Measurements from ENCODE around the gene RLBP1. TPM values are rescaled to one million over a fixed set of nuclear protein-coding genes. Genes with fewer than 3 reads are reported as not detected.

The RLBP1 gene
- total and polyA plus RNA-seq, 9 of the 15 experiments (the other 6 are each of a cell fraction or from before 2014, with no cell fraction given), result 0.05 TPM; not detected in 8

Other genes with a start within 250 kb of the RLBP1 start
- gene ABHD2, start 133.1 kb downstream of the RLBP1 start, total RNA-seq (2014; rRNA removed), result 33.0 and 57.6 TPM in 2 replicates
- 41.4 and 47.5 TPM in 2 replicates for gene ABHD2, start 133.1 kb downstream of the RLBP1 start, total RNA-seq (2014; rRNA removed; fragmentation: Illumina TruSeq; extraction: Trizol)
- 48.9 and 49.2 TPM in 2 replicates for gene ABHD2, start 133.1 kb downstream of the RLBP1 start, total RNA-seq (2015; rRNA removed; fragmentation: Illumina TruSeq; extraction: Trizol)
- 80.9 and 99.8 TPM in 2 replicates for gene ABHD2, start 133.1 kb downstream of the RLBP1 start, total RNA-seq (2021)
- 54.0 and 74.7 TPM in 2 replicates for gene ABHD2, start 133.1 kb downstream of the RLBP1 start, polyA plus RNA-seq (2011; rRNA removed)
- 76.3 and 78.6 TPM in 2 replicates for gene ABHD2, start 133.1 kb downstream of the RLBP1 start, polyA plus RNA-seq (2014; fragmentation: Illumina TruSeq; extraction: Trizol)
- gene ABHD2, start 133.1 kb downstream of the RLBP1 start, polyA plus RNA-seq (2014; fragmentation: Nextera tagmentation; extraction: Ambion mirVana), result 10 to 100 TPM; 16.9 to 18.1 TPM
- gene ABHD2, start 133.1 kb downstream of the RLBP1 start, polyA plus RNA-seq (2014; rRNA removed), result 30.4 and 34.5 TPM in 2 replicates
- gene FANCI, start 22.4 kb upstream of the RLBP1 start, total RNA-seq (2014; rRNA removed), result 72.1 and 75.0 TPM in 2 replicates
- 148 and 174 TPM in 2 replicates for gene FANCI, start 22.4 kb upstream of the RLBP1 start, total RNA-seq (2014; rRNA removed; fragmentation: Illumina TruSeq; extraction: Trizol)
- 114 and 117 TPM in 2 replicates for gene FANCI, start 22.4 kb upstream of the RLBP1 start, total RNA-seq (2015; rRNA removed; fragmentation: Illumina TruSeq; extraction: Trizol)
- gene FANCI, start 22.4 kb upstream of the RLBP1 start, total RNA-seq (2021), result 148 and 150 TPM in 2 replicates
- gene FANCI, start 22.4 kb upstream of the RLBP1 start, polyA plus RNA-seq (2011; rRNA removed), result 136 and 165 TPM in 2 replicates
- 107 and 118 TPM in 2 replicates for gene FANCI, start 22.4 kb upstream of the RLBP1 start, polyA plus RNA-seq (2014; fragmentation: Illumina TruSeq; extraction: Trizol)
- gene FANCI, start 22.4 kb upstream of the RLBP1 start, polyA plus RNA-seq (2014; fragmentation: Nextera tagmentation; extraction: Ambion mirVana), result 100 to 1,000 TPM in 1 of 2 experiments, 10 to 100 TPM in 1; 76.0 to 137 TPM
- gene FANCI, start 22.4 kb upstream of the RLBP1 start, polyA plus RNA-seq (2014; rRNA removed), result 107 and 131 TPM in 2 replicates
- gene POLG, start 113.2 kb upstream of the RLBP1 start, total RNA-seq (2014; rRNA removed), result 63.0 and 68.9 TPM in 2 replicates
- gene POLG, start 113.2 kb upstream of the RLBP1 start, total RNA-seq (2014; rRNA removed; fragmentation: Illumina TruSeq; extraction: Trizol), result 27.0 and 34.6 TPM in 2 replicates
- 38.6 and 39.9 TPM in 2 replicates for gene POLG, start 113.2 kb upstream of the RLBP1 start, total RNA-seq (2015; rRNA removed; fragmentation: Illumina TruSeq; extraction: Trizol)
- gene POLG, start 113.2 kb upstream of the RLBP1 start, total RNA-seq (2021), result 65.7 and 83.8 TPM in 2 replicates
- 25.6 and 35.0 TPM in 2 replicates for gene POLG, start 113.2 kb upstream of the RLBP1 start, polyA plus RNA-seq (2011; rRNA removed)
- gene POLG, start 113.2 kb upstream of the RLBP1 start, polyA plus RNA-seq (2014; fragmentation: Illumina TruSeq; extraction: Trizol), result 40.6 and 43.9 TPM in 2 replicates
- gene POLG, start 113.2 kb upstream of the RLBP1 start, polyA plus RNA-seq (2014; fragmentation: Nextera tagmentation; extraction: Ambion mirVana), result 10 to 100 TPM; 15.2 to 20.8 TPM
- 47.5 and 51.4 TPM in 2 replicates for gene POLG, start 113.2 kb upstream of the RLBP1 start, polyA plus RNA-seq (2014; rRNA removed)

Measured in K562 (cell line).